ENCODE results near the gene PTCSC3. TPM values are rescaled to one million over a fixed set of nuclear protein-coding genes. Genes with fewer than 3 reads are reported as not detected.

The PTCSC3 gene
- total RNA-seq, 1 donor from 2014 or later = not detected

GRCh38 chr14:36086629-36087395 is 89.7 kb downstream of the PTCSC3 start:
- DNase-seq (ENCODE audit: extremely low read depth, low read depth, low spot score) = no peak

GRCh38 chr14:36085861-36086260 is 90.7 kb downstream of the PTCSC3 start:
- no peak for DNase-seq (ENCODE audit: extremely low read depth, low read depth, low spot score)

Other genes with a start within 250 kb of the PTCSC3 start
- gene MBIP, start 143.9 kb upstream of the PTCSC3 start, total RNA-seq = 4.7 and 11.0 TPM in 2 replicates

All from glomerular endothelial cell (primary cell).